HG02852 (cell line): ENCODE measurements around the gene PXDC1.

Experiments used
- ATAC-seq: cut with Tn5 transposase; IDR thresholded peaks from one replicate; pipeline ENCODE4 v1.9.1; 2021; ENCODE audit warnings: mild to moderate bottlenecking, moderate library complexity; ENCODE audit not compliant: unreplicated experiment

Gene PXDC1, protein sequence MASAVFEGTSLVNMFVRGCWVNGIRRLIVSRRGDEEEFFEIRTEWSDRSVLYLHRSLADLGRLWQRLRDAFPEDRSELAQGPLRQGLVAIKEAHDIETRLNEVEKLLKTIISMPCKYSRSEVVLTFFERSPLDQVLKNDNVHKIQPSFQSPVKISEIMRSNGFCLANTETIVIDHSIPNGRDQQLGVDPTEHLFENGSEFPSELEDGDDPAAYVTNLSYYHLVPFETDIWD

DNA sequence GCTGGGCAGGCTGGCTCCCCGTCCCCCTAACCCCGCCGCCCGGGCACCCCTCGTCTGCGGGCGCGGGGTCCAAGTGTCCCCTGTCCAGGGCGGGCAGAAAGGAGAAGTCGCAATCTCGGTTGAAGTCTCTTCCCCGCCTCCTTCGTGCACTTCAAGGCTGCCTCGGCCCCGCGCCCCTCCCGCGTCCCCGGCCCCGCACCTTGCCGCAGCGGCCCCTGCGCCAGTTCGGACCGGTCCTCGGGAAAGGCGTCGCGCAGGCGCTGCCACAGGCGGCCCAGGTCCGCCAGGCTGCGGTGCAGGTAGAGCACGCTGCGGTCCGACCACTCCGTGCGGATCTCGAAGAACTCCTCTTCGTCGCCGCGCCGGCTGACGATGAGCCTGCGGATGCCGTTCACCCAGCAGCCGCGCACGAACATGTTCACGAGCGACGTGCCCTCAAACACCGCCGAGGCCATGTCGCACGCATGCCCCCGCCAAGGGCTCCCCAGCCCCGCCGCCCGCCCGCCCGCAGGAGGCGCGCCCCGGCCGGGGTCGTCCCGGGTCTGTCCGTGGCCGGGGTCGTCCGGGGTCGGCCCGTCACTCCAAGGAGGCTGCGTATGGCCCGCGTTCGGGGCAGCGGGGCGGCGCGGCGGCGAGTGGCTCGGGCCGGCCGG, at the start of gene PXDC1:
TSS of gene PXDC1 (minus strand) at position 637 of the 653 bp plus-strand sequence. CDS start at position 455, 182 bp downstream.
- ATAC-seq, result peak; percentile 17

DNA sequence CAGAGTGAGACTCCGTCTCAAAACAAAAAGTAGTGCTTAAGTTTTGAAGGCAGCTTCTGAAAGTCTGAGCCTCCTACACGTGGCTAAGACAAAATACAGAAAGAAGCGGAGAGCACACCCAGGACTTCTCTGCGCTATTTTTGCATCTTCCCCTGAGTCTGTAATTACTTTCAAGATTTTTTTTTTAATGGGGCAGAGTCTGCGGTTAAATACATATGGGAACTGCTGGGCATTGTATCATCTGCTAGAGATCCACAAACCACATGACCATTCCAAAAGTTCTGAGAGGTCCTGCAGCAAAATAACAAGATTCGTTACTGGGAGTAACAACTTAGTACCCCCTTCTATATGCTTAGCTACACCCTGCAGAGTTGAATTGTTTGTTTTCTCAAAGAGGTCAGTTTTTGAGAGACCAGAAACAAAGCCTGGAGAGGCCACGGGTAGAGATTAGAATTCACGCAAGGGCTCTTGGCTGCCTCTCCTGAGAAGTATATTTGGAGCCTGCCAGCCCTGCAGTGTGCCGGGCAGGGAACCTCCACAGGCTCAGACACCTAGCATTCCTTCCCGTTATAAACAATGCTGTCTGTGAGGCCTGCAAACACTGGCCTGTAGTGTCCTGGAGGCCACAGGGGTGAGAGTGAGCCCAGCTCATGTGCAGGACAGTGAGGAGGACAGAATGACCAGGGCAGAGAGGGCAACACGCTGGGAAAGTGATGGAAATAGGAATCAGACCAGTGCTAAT, 49.5 kb upstream of the PXDC1 start:
- peak; percentile 41 for ATAC-seq

DNA sequence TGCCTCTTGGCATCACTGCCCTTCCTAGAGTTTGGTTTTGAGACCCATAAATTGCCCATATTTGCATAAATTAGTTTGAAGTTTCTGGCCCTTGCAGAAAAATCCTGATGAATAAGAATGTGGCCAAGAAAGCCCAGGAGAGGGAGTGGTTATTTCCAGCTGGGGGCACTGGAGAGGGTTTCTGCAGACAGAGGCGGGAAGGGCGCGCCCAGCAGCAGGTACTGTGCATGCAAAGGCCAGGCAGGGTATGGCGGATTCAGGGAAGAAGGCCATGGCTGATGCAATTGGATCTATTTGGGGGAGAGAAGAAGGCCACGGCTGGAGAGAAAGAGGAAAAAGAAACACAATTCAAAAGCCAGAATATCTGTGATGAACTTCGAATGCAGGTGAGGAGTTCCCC, 48.2 kb upstream of the PXDC1 start:
- no peak for ATAC-seq

DNA sequence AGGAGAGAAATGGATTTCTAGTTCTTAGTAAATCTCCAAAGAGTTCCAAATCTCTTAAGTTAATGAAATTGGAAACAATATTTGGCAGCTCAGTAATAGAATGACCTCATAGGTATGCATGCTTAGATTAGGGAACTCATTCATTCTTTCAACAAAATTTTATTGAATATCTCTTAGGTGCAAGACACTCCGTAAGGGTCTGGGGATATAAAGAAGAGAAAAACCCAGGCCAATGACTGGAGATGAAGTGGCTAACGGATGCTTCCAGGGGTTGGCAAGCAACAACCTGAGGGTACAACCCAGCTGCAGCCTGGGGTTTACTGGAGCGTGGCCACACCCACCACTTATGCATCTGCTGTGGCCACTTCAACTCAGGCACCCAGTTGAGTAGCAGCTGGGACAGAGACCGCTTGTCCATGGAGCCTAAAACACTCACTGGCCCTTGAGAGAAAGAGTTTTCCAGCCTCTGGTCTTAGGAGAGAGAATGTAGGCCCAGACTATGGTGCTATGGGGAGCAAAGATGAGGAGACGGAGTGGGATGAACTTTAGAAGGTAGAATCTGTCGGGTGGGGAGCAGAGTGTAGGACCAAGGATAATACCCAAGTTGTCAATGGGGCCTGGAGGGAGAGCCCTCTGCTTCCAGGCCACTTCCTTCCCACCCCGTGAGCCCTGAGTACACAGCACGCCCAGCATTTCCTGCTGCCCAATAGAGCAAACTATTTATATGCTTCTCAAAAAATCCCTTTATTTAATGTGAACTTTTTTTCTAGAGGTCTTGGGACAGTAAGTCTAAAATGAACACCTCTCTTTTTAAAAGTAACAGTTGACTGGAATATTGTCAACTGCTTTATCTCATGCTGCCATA, 46.8 kb upstream of the PXDC1 start:
- no peak for ATAC-seq

DNA sequence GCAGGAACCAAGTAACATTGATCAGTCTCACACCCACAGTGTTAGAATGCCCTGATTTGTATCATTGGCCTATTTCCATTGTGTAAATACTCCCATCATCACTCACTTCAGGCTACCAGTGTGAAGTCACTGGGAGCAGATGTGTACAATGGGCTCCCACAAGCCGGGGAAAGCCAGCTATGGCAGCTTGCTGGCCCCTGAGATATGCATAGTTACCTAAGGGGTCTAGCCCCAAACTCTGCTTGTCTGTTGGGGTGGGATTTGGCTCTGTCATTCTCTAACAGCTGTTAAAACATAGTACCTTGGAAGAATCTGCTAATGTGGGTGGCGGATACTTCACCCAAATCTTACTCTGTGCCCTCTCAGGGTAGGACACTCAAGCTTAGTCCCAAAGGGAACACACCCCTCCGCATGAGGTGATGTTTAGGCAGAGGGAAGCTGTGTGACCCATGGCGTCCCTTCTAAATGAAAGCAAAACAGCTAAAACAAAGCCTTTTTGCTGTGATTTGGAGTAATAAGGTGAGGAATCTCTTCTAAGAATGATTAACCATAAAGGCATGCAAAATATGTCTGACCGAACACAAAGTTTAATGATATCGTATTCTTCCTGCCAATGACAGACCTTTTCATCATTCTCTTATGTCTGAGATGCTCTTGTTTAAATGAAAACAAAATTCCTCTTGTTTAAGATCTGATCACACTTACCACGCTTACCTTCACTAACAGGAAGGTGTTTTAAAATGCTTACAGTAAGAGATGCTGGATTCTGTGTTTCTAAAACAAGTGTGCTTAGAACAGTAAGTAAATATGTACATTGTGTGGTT, 45.9 kb upstream of the PXDC1 start:
- ATAC-seq, result no peak

DNA sequence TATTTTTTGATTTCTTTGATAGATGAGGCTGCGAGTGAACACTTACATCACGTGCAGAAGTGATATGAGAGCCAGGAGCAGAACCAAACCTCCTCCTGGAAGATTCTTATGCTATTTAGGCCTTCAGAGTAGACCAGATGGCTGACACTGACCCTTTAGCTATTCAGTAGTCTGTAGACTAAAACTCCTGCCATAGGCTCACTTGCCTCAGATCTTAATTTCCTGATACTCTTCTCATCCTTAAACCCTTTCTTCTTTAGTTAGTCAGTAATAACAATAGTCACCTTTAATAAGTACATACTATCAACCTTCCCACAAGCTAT, 45.2 kb upstream of the PXDC1 start:
- ATAC-seq, result no peak

DNA sequence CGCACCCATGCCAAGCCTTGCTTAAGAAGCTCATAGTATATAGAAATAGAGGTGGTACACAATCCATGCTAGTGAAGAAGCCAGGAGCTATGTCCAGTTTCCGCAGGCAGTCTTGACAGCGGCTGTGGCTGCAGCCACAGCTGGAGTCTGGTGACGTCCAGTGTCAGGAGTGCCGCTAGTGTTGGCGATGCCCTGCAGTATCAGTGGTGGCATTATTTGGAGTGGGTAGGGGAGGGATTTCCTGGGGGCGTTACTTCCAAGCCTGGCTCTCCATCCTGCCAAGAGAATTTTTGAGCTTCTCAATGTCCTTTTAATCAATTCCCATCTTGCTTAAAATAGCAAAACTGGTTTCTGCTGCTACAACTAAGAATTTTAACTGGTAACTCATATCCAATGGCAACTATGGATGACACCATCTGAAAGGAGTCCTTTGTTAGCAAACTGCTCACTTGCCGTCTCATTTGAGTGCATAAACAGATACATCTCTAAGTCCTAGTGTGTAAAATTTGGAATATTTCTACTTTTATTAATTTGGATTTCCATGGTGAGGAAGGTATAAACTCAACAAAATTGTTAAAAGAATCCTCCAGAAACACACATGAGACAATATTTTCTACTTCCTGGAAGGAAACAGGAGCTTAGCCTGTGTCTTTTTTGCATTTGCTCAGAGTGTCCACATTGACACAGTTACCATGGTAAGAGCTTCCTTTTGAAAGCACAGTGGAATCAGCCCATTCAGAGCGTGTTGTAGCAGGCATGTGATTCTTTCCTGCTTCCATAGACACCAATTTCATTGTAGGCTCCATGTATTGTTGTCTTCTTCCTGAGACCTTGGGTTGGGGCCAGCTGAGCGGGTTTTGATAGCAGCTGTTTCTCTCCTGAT, 44.6 kb upstream of the PXDC1 start:
- no peak for ATAC-seq

DNA sequence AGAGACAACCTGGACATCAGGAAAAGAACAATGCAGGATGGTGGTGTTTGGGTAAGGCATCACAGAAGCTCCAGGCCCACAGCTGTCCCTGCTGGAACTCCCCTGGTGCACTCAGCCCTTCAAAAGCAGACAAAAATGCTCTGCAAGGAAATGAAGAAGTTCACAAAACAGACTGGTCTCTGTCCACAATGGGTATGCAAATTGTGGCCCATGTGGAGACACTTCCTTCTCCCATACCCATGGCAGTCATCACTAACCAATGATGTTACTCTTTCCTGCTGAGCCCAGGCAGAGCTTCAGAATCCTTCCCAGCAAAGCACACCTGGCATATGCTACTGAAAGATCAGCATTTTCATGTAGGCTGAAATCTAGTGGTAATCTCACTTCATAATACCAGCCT, 42.6 kb upstream of the PXDC1 start:
- ATAC-seq, result peak; percentile 78

DNA sequence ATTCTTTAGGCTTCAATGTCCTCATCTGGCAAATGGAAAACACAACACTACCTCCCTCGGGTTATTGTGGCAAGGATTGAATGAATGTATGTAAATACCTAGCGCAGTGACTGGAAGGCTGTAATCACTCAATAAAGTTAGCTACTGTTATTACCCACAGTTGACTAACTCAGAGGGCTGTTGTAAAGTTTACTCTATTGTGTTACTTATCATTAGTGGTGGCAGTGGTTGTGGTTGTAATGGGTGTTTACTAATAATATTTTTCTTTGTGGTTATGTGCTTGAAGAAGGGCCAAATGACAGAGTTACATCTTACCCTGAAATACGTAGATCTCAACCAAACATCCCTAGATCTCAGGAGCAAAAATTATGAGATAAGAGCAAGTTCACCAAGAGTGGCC, 42.0 kb upstream of the PXDC1 start:
- ATAC-seq, result peak; percentile 46

DNA sequence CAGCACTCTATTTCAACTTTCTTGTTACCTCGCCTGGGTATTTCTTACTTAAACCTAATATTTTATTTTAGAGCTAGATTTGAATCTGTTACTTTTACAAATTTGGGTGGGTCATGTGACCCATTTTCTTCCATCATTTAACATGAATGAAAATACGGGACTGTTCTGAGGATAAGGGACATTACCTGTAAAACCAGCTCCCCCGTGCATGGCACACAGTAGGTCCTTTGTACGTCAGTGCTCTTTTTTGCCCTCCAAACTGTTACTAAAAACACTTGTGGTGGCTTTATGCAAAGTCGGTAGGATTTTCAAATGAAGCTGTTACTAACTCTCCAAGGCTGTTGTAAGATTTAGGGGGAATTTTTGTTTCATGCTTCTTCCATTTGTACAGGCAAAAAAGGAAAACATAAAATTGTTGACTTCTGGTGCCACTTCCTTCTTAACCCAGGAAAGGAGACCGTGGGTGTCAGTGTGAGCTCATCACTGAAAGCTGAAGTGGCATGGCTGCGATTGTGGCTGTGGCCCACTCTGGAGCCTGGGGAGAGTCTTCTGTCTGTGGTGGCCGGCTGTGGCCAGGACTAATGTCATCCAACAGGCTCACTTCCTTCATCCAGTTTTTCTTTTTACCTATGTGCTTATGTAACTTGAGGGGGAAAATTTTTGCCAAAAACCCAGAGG, 40.2 kb upstream of the PXDC1 start:
- no peak for ATAC-seq

DNA sequence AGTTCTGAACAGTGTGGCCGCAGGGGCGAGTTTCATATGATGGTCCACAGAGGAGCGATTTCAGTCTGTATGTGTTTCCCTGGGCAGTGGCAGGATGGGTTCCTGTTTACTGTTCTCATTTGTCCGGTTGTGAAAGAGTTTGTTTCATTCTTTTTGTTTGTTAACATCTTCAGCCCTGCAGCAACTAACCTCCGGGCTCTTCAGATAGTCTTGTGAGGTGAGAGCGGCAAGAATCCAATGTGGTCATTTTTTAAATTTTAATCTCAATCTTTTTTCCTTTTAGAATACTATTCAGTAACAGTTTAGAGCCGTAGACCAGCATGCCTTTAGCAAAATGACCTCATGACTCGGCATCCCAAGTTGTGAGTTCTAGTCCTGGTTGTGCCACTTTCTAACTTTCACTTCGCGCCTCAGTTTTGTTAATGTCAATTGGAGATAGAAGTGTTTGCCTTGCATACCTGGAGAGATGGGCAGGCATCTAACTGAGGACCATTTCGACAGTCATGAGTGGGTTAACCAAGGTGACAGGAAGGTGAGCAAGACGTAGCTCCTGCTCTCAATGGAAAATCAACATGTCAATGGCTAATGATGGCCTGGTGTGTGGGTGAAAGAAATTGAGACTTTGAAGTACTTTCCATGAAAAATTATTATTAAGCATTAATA, 38.5 kb upstream of the PXDC1 start:
- no peak for ATAC-seq

DNA sequence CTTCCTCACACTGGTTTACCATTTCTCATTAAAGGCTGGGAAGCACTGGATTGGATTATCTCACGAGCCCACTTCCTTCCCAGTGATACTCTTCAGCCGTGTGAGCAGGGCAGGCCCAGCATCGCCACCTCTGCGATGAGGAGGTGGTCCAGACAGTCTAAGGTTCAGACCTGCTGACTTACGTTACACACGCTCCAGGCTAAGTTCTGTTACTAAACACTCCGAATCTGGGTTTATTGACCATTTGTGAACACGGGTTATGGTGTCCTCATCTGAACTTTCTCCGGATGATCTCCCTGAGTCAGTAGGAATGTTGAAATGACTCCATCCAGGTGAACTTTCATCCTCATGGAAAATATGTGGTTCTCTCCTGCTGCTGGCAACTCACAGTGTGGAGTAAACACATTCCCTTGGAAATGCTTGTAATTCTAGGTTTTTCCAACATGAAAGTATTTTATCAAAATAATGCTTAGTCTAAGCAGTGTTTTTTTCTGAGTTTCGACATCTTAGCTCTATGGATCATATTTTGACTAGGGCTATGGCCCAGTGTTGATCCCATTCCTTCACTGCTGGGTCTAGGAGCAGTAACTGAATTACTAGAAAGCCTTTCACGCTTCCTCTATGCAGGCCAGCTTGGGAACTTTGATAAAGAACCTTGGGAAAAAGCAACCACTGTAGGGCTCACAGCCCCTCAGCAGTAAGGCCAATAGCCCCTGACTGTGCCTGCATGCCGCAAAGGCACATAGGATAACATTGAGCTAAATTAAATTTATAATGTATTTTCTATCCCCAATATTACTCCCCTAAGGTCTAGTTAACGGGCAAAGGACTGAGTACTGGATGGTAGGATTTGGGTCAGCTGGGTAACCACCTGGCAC, 37.7 kb upstream of the PXDC1 start:
- no peak for ATAC-seq

DNA sequence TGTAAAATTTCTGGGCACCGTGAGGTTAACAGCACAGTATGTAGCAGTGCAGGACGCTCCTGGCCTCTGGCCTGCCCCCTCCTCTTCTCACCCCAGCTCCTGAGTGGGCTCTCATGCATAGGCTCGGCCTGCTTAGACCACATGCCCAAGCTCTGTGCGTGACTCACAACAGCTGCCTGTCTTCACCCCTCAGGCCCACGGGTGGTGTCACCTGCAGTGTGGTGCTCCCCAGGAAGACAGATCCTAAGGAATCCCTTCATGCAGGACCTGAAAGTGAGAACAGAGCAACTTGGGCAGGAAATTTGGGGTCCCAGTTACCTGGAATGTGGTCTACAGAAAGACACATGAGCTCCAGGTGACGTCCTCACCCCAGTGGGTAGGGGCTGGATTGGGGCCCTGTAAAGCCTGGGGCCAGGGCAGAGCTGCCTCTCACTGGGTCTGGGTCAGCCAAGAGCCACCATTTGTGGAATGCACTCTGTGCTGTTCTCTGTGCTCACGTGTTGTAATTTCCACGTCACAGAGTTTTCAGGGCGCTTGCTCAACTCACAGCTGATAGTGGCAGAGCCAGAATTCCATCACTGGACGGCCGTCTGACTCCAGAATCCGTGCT, 37.0 kb upstream of the PXDC1 start:
- ATAC-seq, result no peak

DNA sequence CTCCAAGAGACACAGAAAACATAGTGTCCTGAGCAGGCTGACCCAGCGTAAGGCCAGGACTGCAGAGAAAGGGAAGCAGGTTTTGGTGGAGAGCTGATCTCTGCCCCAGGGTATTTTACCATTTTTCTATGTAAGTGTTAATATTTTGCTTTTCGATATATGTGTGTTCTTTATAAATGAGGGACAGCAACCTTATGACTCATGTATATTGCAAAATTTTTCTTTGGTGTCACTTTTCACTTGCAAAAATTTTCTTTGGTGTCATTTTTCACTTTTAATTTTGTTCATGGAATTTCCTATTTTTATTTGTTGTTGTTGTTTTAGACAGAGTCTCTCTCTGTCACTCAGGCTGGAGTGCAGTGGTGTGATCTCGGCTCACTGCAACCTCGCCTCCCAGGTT, 34.6 kb upstream of the PXDC1 start:
- no peak for ATAC-seq

DNA sequence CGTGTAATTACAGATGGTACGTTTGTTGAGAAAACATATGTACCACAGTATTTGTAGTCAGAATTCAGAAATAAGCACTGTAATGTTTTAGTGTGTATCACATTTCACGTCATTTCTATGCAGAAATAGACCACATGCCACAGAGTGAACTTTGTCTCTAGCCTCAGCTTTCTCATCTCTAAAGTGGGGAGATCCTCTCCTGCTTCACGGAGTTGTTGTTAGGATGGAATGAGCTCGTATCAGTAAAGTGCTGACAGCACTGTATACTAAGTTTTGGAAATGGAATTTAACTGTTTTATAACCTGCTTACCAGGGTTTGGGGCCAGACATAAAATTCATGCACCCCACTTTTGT, 34.2 kb upstream of the PXDC1 start:
- ATAC-seq, result no peak

DNA sequence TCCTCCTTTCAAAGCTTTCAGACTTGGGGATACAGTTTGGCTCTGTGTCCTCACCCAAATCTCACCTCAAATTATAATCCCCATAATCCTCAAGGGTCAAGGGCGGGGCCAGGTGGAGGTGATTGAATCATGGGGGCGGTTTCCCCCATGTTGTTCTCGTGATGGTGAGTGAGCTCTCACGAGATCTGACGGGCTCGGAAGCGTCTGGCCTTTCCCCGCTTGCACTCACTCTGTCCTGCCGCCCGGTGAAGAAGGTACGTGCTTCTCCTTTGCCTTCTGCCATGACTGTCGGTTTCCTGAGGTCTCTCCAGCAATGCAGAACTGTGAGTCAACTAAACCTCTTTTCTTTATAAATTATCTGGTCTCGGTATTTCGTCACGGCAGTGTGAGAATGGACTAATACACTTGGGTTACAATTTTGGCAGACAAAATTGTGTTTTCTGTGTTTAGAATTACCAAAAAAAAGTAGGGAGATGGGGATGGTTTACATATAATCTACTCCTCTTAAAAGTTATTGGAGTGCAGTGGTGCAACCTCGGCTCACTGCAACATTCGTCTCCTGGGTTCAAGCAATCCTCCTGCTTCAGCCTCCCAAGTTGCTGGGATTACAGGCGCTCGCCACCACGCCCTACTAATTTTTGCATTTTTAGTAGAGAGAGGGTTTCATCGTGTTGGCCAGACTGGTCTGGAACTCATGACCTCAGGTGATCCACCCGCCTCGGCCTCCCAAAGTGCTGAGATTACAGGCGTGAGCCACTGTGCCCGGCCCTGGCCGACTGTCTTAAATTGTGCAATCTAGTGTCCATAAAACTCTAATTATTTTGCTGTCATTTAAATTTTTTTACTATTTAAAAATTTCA, 33.6 kb upstream of the PXDC1 start:
- no peak for ATAC-seq
